GM21576 (cell line): ENCODE data around the gene ZNF609.
"Not testable (repeated sequence)": the region's sequence is repeated elsewhere in the genome, so short reads cannot be mapped to it uniquely, and the experiment has no call there.

ENCODE experiments used
- ATAC-seq: cut with Tn5 transposase; IDR thresholded peaks from one replicate; pipeline ENCODE4 v1.9.1; 2021; ENCODE audit warnings: mild to moderate bottlenecking, moderate library complexity; ENCODE audit not compliant: unreplicated experiment

The ZNF609 gene

GRCh38 chr15:64642875-64643274 lies 182.5 kb downstream of the ZNF609 start:
- ATAC-seq, result no peak

DNA sequence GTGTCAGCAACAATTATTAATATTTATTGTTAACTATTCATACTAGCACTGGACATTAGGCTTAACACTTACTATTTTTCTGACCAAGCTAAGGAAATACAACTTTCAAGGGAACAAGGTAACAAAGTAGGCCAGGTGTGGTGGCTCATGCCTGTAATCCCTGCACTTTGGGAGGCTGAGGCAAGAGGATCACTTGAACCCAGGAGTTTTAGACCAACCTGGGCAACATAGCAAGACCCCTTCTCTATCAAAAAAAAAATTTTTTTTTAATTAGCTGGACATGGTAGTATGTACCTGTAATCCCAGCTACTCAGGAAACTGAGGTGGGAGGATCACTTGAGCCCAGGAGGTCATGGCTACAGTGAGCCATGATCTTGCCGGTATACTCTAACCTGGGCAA lies 183.3 kb downstream of the ZNF609 start:
- no peak for ATAC-seq

- ATAC-seq, result not testable (repeated sequence)
Measured at GRCh38 chr15:64644811-64645210, 184.4 kb downstream of the ZNF609 start.

- ATAC-seq, result no peak
Measured at GRCh38 chr15:64645995-64646394, 185.6 kb downstream of the ZNF609 start.

DNA sequence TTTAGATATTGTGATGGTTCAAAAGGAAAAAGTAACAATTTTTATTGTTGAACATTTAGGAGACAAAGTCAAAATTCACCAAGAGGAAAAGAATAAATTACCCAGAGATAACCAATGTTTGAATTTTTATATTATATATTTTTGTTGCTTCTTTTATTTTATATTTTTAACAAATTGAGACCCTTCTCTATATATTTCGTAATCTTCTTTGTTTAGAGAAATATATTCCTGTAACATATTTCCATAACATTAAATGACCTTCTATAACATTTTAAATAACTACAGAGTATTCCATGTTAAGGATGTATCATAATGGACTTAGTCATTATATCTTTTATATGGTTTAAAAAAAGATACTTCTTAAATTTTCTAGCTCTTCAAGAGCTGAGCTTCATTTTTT lies 187.0 kb downstream of the ZNF609 start:
- no peak for ATAC-seq

GRCh38 chr15:64650552-64650951 lies 190.2 kb downstream of the ZNF609 start:
- ATAC-seq, result no peak

GRCh38 chr15:64651601-64652191 lies 191.3 kb downstream of the ZNF609 start:
- peak; percentile 82 for ATAC-seq

GRCh38 chr15:64653757-64654156 lies 193.4 kb downstream of the ZNF609 start:
- no peak for ATAC-seq

DNA sequence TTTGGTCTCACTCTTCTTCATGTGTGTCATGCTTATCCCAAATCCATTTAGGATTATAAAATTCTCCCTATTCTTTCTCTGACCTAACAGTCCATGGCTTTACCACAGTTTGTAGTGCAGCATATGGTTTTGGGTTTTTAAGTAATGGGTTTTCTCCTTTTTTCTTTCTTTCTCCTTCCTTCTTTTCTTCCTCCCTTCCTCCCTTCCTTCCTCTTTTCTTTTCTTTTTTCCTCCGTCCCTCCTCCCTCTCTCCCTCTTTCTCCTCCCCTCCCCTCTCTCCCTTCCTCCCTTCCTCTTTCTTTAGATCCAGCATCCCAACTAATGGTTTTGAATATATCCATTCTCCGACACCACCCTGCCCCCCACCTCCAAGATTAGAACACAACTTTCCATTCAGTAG lies 196.1 kb downstream of the ZNF609 start:
- ATAC-seq, result no peak

DNA sequence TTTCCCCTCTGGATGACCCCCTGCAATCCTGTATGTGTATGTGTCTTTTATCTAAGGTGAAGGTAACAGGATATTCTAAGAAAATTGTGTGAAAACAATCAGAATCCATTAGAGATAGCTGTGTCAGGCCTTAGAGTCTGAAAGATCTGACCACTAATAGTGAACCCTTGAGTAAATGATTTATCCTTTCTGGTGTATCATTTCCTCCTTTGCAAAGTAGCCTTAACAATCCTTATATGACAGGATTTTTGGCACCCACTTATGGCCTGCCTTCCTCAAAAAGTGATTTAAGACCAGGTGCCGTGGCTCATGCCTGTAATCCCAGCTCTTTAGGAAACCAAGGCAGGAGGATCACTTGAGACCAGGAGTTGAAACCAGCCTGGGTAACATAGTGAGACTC lies 204.8 kb downstream of the ZNF609 start:
- ATAC-seq, result no peak

DNA sequence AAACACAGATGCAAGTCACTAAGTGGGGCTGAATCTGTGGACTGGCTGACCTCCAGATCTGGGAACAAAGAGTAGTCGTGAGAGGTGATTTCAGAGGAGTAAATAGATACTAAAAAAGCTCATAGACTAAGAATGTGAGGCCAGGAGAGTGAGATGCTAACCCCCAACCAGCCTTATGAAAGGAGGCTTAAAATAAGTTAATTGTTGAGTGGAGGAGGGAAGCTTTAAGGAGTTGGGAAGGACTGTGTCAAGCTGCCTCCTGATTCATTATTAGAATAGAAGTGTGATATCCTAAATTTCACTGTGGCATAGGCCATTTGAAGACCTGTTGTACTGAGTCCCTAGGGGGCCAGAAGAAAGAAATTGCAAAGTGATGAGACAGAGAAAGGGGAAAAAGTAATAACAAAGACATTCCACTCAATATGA lies 207.4 kb downstream of the ZNF609 start:
- ATAC-seq, result no peak

GRCh38 chr15:64673866-64674265 lies 213.5 kb downstream of the ZNF609 start:
- no peak for ATAC-seq

DNA sequence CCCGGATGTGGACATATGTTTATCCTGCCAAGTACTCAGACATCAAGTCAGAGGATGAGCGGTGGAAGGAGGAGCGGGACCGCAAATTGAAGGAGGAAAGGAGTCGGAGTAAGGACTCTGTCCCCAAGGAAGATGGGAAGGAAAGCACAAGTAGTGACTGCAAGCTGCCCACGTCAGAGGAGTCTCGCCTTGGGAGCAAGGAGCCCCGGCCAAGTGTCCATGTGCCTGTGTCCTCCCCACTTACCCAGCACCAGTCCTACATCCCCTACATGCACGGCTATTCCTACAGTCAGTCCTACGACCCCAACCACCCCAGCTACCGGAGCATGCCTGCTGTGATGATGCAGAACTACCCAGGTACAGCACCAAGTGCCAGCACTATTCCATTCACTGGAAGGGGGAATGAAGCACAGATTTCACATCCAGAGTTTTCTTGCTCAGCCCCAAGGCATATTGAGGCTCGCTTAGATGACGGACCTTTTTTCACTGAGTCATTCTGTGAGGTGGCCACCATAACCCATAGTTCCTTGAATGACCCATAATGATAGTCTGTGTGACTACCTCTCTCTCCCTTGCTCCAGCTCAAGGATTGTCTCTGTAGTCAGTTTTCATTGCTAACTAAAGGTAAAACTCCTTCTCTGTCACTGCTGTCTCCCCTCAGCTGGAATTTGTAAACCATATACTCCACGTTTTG lies 217.9 kb downstream of the ZNF609 start:
- ATAC-seq, result no peak

- ATAC-seq, result no peak
Measured at GRCh38 chr15:64680097-64680496, 219.7 kb downstream of the ZNF609 start.

GRCh38 chr15:64681424-64682024 lies 221.1 kb downstream of the ZNF609 start:
- ATAC-seq, result no peak

DNA sequence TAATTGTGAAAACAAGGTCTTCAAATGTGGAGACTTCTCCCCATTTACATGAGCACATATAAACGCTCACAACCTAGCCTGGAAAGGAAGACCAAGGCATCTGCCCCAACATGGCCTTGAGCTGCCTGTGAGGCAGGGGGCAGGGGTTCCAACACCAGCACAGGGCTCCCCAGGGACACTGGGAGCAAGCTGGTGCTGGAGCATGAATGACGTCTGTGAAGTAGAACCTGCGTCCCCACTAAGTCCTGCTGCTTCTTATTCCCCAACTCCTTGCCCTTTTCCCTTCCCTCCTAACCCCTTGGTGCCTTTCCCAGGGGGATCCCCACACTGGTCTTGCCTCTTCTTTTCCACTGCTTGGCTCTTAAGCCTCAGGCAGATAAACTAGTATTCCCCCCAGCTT lies 221.9 kb downstream of the ZNF609 start:
- ATAC-seq, result no peak

DNA sequence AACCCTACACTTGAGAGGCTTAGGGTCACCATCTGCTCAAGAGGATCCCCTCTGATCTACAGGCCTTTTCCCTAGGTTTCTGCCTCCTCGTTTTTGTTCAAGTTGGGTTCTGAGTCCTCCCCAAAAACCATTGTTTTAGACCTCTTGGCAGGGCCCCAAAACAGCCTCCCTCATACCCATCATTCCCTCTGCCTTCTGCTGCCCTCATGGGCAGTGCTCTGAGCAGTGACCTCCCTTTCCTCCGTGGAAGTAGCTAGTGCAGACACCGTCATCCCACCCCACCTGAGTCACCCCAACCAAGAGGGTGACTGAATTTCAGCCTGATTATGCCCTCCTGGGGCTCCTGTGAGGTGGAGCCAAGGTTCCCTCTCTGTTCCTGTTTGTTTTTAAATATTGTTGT lies 223.0 kb downstream of the ZNF609 start:
- ATAC-seq, result no peak

DNA sequence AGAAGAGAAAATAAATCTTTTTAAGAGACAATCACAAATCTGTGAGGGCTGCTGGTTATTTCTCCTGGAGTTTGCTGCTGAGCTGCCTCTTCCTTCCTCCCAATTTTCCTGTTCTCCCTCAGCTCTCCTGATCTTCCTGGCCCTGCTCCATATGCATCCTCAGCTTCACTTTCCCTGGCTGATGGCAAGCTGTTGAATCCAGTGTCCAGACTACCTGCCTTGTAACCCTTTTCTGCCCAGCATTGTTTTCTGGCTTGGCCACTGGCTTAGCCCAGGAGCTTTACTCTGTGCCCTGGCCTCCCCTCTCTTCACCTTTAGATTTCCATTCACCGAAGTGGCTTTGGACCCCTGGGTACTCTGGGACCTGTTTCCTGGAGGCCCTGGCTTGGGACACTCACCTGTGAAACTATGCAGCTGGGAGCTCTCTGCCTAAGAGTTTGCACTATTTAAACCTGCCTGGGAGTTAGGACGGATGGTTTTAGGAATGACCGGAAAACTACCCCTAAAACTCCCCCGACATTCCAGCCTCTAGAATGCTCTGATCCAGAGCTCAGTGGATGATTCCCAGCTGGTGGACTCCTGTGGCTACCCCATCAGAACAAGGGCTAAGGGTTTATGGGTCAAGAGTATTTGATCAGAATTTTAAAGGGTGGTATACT lies 225.0 kb downstream of the ZNF609 start:
- no peak for ATAC-seq

- no peak for ATAC-seq
Measured at GRCh38 chr15:64686130-64686735, 225.9 kb downstream of the ZNF609 start.

DNA sequence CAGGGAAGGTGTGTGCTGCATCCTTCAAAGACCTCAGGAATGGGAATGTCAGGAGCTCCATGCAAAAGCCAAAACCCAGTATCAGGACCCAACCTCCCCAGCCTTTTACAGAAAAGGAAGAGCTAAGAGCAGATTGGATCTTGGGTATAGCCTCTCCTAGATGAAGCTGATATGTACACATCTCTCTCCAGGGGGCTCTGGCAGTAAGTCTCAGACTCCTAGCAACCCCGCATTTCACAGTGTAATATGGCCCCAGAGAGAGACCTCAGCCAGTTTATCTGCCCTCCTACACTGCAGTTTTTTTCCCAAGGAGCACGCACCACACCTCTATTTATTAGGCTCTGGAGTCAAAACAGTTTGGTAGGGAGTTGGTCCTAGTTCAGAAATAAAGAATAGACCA lies 226.8 kb downstream of the ZNF609 start:
- ATAC-seq, result no peak

- no peak for ATAC-seq
Measured at GRCh38 chr15:64687688-64688087, 227.3 kb downstream of the ZNF609 start.
